GM21576 (cell line): ENCODE results near the gene TMEM86B.
"Not testable (repeated sequence)": the region's sequence is repeated elsewhere in the genome, so short reads cannot be mapped to it uniquely, and the experiment has no call there.

Experiments
- ATAC-seq: cut with Tn5 transposase; IDR thresholded peaks from one replicate; pipeline ENCODE4 v1.9.1; 2021; ENCODE audit warnings: mild to moderate bottlenecking, moderate library complexity; ENCODE audit not compliant: unreplicated experiment

The TMEM86B gene

GRCh38 chr19:55223291-55224037 is 5.1 kb downstream of the TMEM86B start:
- no peak for ATAC-seq

- ATAC-seq = no peak
These were observed 8.0 kb downstream of the TMEM86B start for GRCh38 chr19:55220525-55220924.

- no peak for ATAC-seq
These were observed 11.9 kb downstream of the TMEM86B start for GRCh38 chr19:55216461-55217198.

- ATAC-seq = no peak
These were observed 15.0 kb downstream of the TMEM86B start for GRCh38 chr19:55213547-55213946.

- no peak for ATAC-seq
These were observed 16.1 kb downstream of the TMEM86B start for GRCh38 chr19:55212447-55212846.

GRCh38 chr19:55209693-55210472 is 18.7 kb downstream of the TMEM86B start:
- no peak for ATAC-seq

GRCh38 chr19:55208880-55209692 is 19.5 kb downstream of the TMEM86B start, which contains the start of gene PTPRH:
PTPRH (minus strand) TSS chr19:55209501; CDS start chr19:55209433, 68 bp downstream.
- ATAC-seq = no peak

GRCh38 chr19:55206664-55207500 is 21.7 kb downstream of the TMEM86B start:
- no peak for ATAC-seq

DNA sequence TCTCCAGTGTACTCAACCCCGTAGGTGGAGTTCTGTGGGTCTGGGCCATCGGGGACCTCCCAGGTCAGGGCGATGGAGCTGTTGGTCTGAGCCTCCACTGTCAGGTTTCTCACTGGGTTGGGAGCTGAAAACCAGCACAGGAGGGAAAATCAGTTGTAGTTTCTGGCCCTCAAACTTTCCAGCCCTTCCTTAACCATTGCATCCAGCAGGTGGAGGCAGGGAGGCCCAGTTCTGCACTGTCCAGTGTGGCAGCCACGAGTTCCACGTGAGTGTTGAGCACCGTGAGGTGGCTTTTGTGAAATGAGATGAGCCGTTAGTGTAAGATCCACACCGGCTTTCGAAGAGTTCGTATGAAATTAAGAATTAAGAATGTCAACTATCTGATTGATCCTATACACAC is 26.4 kb downstream of the TMEM86B start:
- not testable (repeated sequence) for ATAC-seq

GRCh38 chr19:55199620-55200204 is 28.9 kb downstream of the TMEM86B start:
- ATAC-seq = no peak

- ATAC-seq = no peak
These were observed 29.9 kb downstream of the TMEM86B start for GRCh38 chr19:55198651-55199050.

- no peak for ATAC-seq
These were observed 31.0 kb downstream of the TMEM86B start for GRCh38 chr19:55197528-55197927.

DNA sequence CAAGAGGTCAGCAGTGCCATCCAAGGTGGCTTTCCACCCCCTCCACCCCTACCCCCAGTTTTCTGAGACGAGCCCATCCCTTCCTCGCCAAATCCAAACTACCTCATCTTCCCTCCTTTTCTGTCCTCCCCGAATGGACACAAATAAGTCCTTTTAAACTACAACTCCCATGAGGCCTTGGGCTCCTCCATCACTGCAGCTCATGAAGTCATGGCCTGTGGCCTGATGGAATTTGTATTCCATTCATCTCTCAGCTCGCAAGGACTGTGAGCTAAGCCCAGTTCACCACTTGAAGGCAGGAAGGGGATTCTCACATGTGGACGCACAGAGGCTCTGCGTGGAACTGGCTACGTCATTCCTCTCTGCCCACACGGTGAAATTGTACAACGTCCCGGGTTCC is 31.8 kb downstream of the TMEM86B start:
- no peak for ATAC-seq

GRCh38 chr19:55193481-55193880 is 35.1 kb downstream of the TMEM86B start:
- no peak for ATAC-seq

DNA sequence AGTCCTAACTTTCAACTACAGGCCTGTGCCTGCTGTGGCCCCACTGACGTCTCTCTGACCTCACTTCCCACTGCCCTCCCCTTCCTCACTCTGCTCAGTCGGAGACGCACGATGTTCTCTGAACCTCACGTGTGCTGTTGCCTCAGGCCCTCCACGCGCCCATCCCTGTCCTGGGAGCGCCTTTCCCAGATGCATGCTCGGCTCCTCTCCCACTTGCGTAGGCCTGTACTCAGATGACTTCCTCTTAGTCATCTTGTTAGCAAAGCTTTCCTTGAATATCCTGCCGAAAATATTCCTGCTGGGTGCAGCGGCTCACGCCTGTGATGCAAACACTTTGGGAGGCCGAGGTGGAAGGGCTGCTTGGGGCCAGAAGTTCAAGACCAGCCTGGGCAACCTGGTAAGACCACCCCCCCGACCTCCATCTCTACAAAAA is 39.1 kb downstream of the TMEM86B start:
- no peak for ATAC-seq

- no peak for ATAC-seq
These were observed 39.9 kb downstream of the TMEM86B start for GRCh38 chr19:55188625-55189024.

DNA sequence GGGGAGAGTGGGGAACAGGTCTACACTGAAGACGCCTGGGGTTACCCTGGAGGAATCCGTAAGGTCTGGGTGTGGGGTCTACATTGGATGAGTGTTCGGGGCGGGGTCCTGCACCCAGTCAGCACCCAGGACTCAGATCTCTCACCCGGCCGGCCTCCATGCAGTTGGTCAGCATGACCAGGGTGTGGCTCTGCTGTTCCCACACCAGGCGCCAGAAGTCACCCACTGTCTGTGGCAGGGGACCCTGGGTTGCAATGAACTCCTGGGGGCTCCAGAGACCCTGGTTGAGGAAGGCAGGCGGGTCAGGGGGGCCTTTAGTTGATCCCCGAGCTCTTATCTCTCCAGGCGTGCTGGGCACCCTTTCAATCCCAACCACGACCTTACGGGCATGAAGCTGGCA is 42.5 kb downstream of the TMEM86B start:
- no peak for ATAC-seq

- ATAC-seq = no peak
These were observed 46.8 kb downstream of the TMEM86B start for GRCh38 chr19:55181740-55182139.
